H9 (cell line): ENCODE results near the gene NPBWR2. TPM values are rescaled to one million over a fixed set of nuclear protein-coding genes. Genes with fewer than 3 reads are reported as not detected.

ENCODE experiments used
- DNase-seq: peaks from one replicate; pipeline ENCODE4 v3.0.0-alpha.2; 2017
- H2AFZ ChIP-seq: one replicate; pipeline ENCODE4 v1.6.1; 2013; ENCODE audit warnings: mild to moderate bottlenecking, low read length, control low read depth, moderate library complexity
- H2AK5ac ChIP-seq: 2 replicates; pipeline ENCODE4 v1.6.1; 2013; ENCODE audit warnings: low read length, control low read depth, mixed read lengths; ENCODE audit not compliant: insufficient read length
- H2BK120ac ChIP-seq: one replicate; pipeline ENCODE4 v1.6.1; 2013; ENCODE audit warnings: low read depth, mild to moderate bottlenecking, low read length, control low read depth, inconsistent platforms; ENCODE audit not compliant: poor library complexity, severe bottlenecking
- H2BK12ac ChIP-seq: 2 replicates; pipeline ENCODE4 v1.6.1; 2013; ENCODE audit warnings: low read length, control low read depth, mixed read lengths, low read depth; ENCODE audit not compliant: insufficient read length
- H2BK15ac ChIP-seq: 2 replicates; pipeline ENCODE4 v1.6.1; 2013; ENCODE audit warnings: low read depth, low read length, control low read depth
- H2BK20ac ChIP-seq: one replicate; pipeline ENCODE4 v1.6.1; 2013; ENCODE audit warnings: low read depth, mild to moderate bottlenecking, low read length, control low read depth, inconsistent platforms; ENCODE audit not compliant: poor library complexity, severe bottlenecking
- H2BK5ac ChIP-seq: 2 replicates; pipeline ENCODE4 v1.6.1; 2013; ENCODE audit warnings: low read length, control low read depth, mixed read lengths; ENCODE audit not compliant: insufficient read length
- H3K14ac ChIP-seq: 2 replicates; pipeline ENCODE4 v1.6.1; 2013; ENCODE audit warnings: low read length, control low read depth; ENCODE audit not compliant: insufficient read depth
- H3K18ac ChIP-seq: 2 replicates; pipeline ENCODE4 v1.6.1; 2013; ENCODE audit warnings: low read depth, mild to moderate bottlenecking, mixed read lengths, low read length, control low read depth; ENCODE audit not compliant: insufficient read length
- H3K23ac ChIP-seq: 2 replicates; pipeline ENCODE4 v1.6.1; 2013; ENCODE audit warnings: low read length, control low read depth, mixed read lengths, low read depth; ENCODE audit not compliant: insufficient read length
- H3K23me2 ChIP-seq: 2 replicates; pipeline ENCODE4 v1.6.1; 2013; ENCODE audit warnings: low read depth, mild to moderate bottlenecking, mixed read lengths, low read length, control low read depth; ENCODE audit not compliant: insufficient read length, poor library complexity, severe bottlenecking
- H3K27ac ChIP-seq: 2 replicates; pipeline ENCODE4 v1.5.1; 2013; ENCODE audit warnings: low read length, control low read depth, mixed read lengths, low read depth; ENCODE audit not compliant: insufficient read length
- H3K27me3 ChIP-seq: 2 replicates; pipeline ENCODE4 v1.6.1; 2013; ENCODE audit warnings: low read length, control low read depth, inconsistent platforms; ENCODE audit not compliant: insufficient read depth
- H3K4ac ChIP-seq: 2 replicates; pipeline ENCODE4 v1.6.1; 2013; ENCODE audit warnings: low read depth, mild to moderate bottlenecking, control low read depth, inconsistent platforms, low read length, moderate library complexity
- H3K4me1 ChIP-seq: 2 replicates; pipeline ENCODE4 v1.6.1; 2013; ENCODE audit warnings: low read length, control low read depth, inconsistent platforms; ENCODE audit not compliant: insufficient read depth
- H3K4me2 ChIP-seq: 2 replicates; pipeline ENCODE4 v1.6.1; 2013; ENCODE audit warnings: low read length, control low read depth, mixed read lengths; ENCODE audit not compliant: insufficient read length, insufficient read depth
- H3K56ac ChIP-seq: 2 replicates; pipeline ENCODE4 v1.6.1; 2013; ENCODE audit warnings: low read depth, mild to moderate bottlenecking, mixed read lengths, low read length, control low read depth; ENCODE audit not compliant: insufficient read length
- H3K79me1 ChIP-seq: 2 replicates; pipeline ENCODE4 v1.6.1; 2013; ENCODE audit warnings: low read depth, mild to moderate bottlenecking, moderate library complexity, low read length, control low read depth, inconsistent platforms; ENCODE audit not compliant: insufficient read depth, poor library complexity, severe bottlenecking
- H3K79me2 ChIP-seq: 2 replicates; pipeline ENCODE4 v1.6.1; 2013; ENCODE audit warnings: low read length, control low read depth, inconsistent platforms; ENCODE audit not compliant: insufficient read depth
- H3K9ac ChIP-seq: 2 replicates; pipeline ENCODE4 v1.6.1; 2013; ENCODE audit warnings: low read length, control low read depth, mixed read lengths; ENCODE audit not compliant: insufficient read length; ENCODE audit errors: extremely low read depth
- H3K9me3 ChIP-seq: one replicate; pipeline ENCODE4 v1.6.1; 2013; ENCODE audit warnings: low read depth, low read length, inconsistent platforms; ENCODE audit not compliant: control insufficient read depth
- H3T11ph ChIP-seq: one replicate; pipeline ENCODE4 v1.6.1; 2013; ENCODE audit warnings: mild to moderate bottlenecking, low read length, control low read depth, inconsistent platforms
- H4K20me1 ChIP-seq: one replicate; pipeline ENCODE4 v1.6.1; 2013; ENCODE audit not compliant: control insufficient read depth, insufficient read length, insufficient read depth
- H4K5ac ChIP-seq: 2 replicates; pipeline ENCODE4 v1.6.1; 2013; ENCODE audit warnings: low read depth, mild to moderate bottlenecking, mixed read lengths, low read length, control low read depth; ENCODE audit not compliant: insufficient read length
- H4K8ac ChIP-seq: replicated peaks from 2 replicates; pipeline ENCODE4 v1.6.1; 2013; ENCODE audit warnings: low read length, control low read depth, mixed read lengths, low read depth; ENCODE audit not compliant: insufficient read length
- H4K91ac ChIP-seq: 2 replicates; pipeline ENCODE4 v1.6.1; 2013; ENCODE audit warnings: low read depth, mild to moderate bottlenecking, moderate library complexity, mixed read lengths, low read length, control low read depth; ENCODE audit not compliant: insufficient read length
- H3K27ac Mint-ChIP-seq, 3 experiments: 2 replicates in 2 of 3; 3 replicates in 1 of 3; pipeline ENCODE4 v1.8.0; 2020 to 2021; ENCODE audit warnings: mixed read lengths in 3 of 3, mild to moderate bottlenecking in 1 of 3, moderate library complexity in 1 of 3
- H3K27me3 Mint-ChIP-seq: 2 replicates; pipeline ENCODE4 v1.8.0; 2021; ENCODE audit warnings: low read depth, mild to moderate bottlenecking, moderate library complexity, mixed read lengths
- H3K36me3 Mint-ChIP-seq, 3 experiments: 2 replicates in 2 of 3; 3 replicates in 1 of 3; pipeline ENCODE4 v1.8.0; 2020 to 2021; ENCODE audit warnings: low read depth in 3 of 3, mixed read lengths in 3 of 3; ENCODE audit not compliant: insufficient read depth in 1 of 3
- H3K4me1 Mint-ChIP-seq, 2 experiments: 2 replicates each; pipeline ENCODE4 v1.8.0; 2020; ENCODE audit warnings: mixed read lengths in 2 of 2
- H3K4me3 Mint-ChIP-seq, 2 experiments: 2 replicates in 1 of 2; 3 replicates in 1 of 2; pipeline ENCODE4 v1.8.0; 2020 to 2021; ENCODE audit warnings: mild to moderate bottlenecking in 2 of 2, mixed read lengths in 2 of 2, moderate library complexity in 1 of 2
- H3K9me3 Mint-ChIP-seq, 2 experiments: 2 replicates in 1 of 2; 3 replicates in 1 of 2; pipeline ENCODE4 v1.8.0; 2020; ENCODE audit warnings: mild to moderate bottlenecking in 2 of 2, mixed read lengths in 2 of 2, moderate library complexity in 1 of 2
- WGBS: extraction: QIAGEN DNeasy Blood & Tissue Kit; methylation state at CpG from one replicate; pipeline ENCODE4 v1.1.7; 2013; ENCODE audit warnings: missing lambda C conversion rate, low lambda C conversion rate, mixed read lengths; ENCODE audit not compliant: insufficient read length; ENCODE audit errors: extremely low coverage; 5-methylcytosine and 5-hydroxymethylcytosine counted together
- total RNA-seq: library from RNA; stranded (reverse); gene quantifications from 2 replicates; pipeline ENCODE4 v1.2.1, GENCODE V29; 2021
- TF ChIP-seq, protein P1 (sequence below): fragments of 200-600 bp; sonication (generic); conservative IDR thresholded peaks from 3 replicates; pipeline ENCODE4 v1.8.0; 2021; ENCODE audit warnings: antibody characterized with exemption, mild to moderate bottlenecking

NPBWR2 gene
- total RNA-seq, 1 experiment from 2014 or later = not detected

DNA sequence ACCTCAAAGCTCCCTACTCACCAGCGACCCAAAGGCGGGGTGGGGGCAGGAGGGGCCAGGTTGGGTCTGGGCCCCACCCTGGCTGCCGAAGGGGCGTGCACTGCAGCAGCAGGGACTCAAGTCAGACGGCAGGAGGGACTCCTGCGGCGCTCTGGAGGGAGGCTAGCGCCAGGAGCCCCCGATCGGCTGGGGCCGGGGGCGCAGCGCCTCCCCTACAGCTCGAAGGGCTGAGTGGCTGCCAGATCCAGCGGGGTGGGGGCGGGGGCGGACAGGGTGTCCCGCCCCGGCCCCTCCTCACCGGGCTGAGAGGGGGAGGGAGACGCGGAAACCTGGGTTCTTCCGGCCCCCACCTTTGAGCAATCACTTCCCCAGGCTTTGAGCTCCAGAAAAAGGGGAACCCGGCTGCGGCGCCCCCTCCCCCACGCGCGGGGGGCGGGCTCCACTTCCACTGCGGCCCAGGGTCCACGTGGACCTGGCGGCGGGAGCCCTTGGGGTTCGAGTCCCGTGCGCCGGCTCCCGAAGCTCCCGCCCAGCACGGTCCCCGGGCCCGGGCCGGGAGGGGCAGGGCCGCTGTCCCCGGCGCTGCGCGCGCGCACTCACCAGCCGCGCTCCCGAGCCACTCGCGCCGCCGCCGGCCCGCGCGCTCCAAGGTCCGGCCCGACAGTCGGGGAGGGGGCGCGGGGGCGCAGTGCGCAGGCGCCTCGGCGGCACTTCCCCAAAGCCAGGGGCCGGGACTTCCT is 27.9 kb downstream of the NPBWR2 start, which contains the start of gene RGS19:
Gene RGS19, minus strand, starts transcription at position 246 of the 740 bp plus-strand sequence. CDS start 2,632 bp downstream, outside the sequence.
- Histone ChIP-seq H3K14ac (no peak within 1 kb of the TSS), H3K79me1 (no peaks in the 10 kb centered on the region), H2BK20ac (no peak within 1 kb of the TSS), H3K4me1 (no peaks in the 10 kb centered on the region; the same call in 1 of the 2 replicates), H3K4me2 (peak within 1 kb of the TSS; percentile 62), H3T11ph (no peak within 1 kb of the TSS), H3K4ac (no peak within 1 kb of the TSS), H3K56ac (no peak within 1 kb of the TSS), H4K20me1 (no peaks in the 10 kb centered on the region), H3K27me3 (peaks cover 4% of the 10 kb centered on the region; the same call in 1 of the 2 replicates), H4K5ac (no peak within 1 kb of the TSS), H2BK12ac (no peak within 1 kb of the TSS), H2AFZ (no peak within 1 kb of the TSS), H3K18ac (no peak within 1 kb of the TSS), H2BK15ac (no peak within 1 kb of the TSS), H3K23me2 (peaks cover 20% of the 10 kb centered on the region), H3K9me3 (no peaks in the 10 kb centered on the region), H4K8ac (no peak within 1 kb of the TSS), H2BK120ac (no peak within 1 kb of the TSS), H2AK5ac (no peak within 1 kb of the TSS), H4K91ac (no peak within 1 kb of the TSS), H2BK5ac (no peak within 1 kb of the TSS), H3K23ac (no peak within 1 kb of the TSS), H3K79me2 (no peaks in the 10 kb centered on the region), H3K9ac (no peak within 1 kb of the TSS), H3K27ac (no peak within 1 kb of the TSS)
- H3K27me3 Mint-ChIP-seq = peaks cover 35% of the 10 kb centered on the region
- peak within 1 kb of the TSS; percentile 67 to 85 for H3K4me3 Mint-ChIP-seq
- H3K27ac Mint-ChIP-seq = no peak within 1 kb of the TSS; a peak in 1 of 7 replicates
- WGBS = no CpG with 5 or more reads among the region's 73 CpGs
- no peaks in the 10 kb centered on the region; a peak in 1 of 7 replicates for H3K36me3 Mint-ChIP-seq
- peaks cover 0 to 2% of the 10 kb centered on the region in 2 experiments; a peak in 1 of 5 replicates for H3K9me3 Mint-ChIP-seq
- TF ChIP-seq, protein P1, sequence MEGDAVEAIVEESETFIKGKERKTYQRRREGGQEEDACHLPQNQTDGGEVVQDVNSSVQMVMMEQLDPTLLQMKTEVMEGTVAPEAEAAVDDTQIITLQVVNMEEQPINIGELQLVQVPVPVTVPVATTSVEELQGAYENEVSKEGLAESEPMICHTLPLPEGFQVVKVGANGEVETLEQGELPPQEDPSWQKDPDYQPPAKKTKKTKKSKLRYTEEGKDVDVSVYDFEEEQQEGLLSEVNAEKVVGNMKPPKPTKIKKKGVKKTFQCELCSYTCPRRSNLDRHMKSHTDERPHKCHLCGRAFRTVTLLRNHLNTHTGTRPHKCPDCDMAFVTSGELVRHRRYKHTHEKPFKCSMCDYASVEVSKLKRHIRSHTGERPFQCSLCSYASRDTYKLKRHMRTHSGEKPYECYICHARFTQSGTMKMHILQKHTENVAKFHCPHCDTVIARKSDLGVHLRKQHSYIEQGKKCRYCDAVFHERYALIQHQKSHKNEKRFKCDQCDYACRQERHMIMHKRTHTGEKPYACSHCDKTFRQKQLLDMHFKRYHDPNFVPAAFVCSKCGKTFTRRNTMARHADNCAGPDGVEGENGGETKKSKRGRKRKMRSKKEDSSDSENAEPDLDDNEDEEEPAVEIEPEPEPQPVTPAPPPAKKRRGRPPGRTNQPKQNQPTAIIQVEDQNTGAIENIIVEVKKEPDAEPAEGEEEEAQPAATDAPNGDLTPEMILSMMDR = no peak
- H3K4me1 Mint-ChIP-seq = peaks cover 32 to 40% of the 10 kb centered on the region in 2 experiments
- peak; percentile 68 for DNase-seq
